GM12872 (cell line): ENCODE results near the gene CLN5.

Experiments used
- TF ChIP-seq, protein P1 (sequence below): IDR thresholded peaks from 3 replicates; pipeline ENCODE4 v1.5.1; 2011; ENCODE audit warnings: low read depth, mild to moderate bottlenecking, low read length, moderate library complexity; ENCODE audit not compliant: insufficient read depth

CLN5 gene

DNA sequence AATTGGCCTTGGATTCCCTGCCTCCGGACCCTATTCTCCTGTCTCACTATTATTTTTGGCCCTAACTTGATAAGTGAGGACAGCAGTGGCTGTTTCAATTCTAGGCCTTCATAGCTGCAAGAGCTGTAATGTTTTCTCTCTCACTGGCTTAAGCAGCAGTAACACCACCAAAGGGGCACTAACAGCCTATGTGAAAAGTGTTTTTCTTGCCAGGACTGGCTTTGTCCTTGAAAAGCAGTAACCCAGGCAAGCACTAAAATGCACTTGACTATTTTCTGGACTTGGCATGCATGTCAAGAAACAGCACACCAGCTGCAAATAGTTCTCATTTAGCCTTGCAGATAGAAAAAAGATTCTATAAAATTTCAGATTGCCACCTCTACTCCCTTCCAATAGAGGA is 44.4 kb downstream of the CLN5 start:
- TF ChIP-seq, protein P1, sequence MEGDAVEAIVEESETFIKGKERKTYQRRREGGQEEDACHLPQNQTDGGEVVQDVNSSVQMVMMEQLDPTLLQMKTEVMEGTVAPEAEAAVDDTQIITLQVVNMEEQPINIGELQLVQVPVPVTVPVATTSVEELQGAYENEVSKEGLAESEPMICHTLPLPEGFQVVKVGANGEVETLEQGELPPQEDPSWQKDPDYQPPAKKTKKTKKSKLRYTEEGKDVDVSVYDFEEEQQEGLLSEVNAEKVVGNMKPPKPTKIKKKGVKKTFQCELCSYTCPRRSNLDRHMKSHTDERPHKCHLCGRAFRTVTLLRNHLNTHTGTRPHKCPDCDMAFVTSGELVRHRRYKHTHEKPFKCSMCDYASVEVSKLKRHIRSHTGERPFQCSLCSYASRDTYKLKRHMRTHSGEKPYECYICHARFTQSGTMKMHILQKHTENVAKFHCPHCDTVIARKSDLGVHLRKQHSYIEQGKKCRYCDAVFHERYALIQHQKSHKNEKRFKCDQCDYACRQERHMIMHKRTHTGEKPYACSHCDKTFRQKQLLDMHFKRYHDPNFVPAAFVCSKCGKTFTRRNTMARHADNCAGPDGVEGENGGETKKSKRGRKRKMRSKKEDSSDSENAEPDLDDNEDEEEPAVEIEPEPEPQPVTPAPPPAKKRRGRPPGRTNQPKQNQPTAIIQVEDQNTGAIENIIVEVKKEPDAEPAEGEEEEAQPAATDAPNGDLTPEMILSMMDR, result no peak

DNA sequence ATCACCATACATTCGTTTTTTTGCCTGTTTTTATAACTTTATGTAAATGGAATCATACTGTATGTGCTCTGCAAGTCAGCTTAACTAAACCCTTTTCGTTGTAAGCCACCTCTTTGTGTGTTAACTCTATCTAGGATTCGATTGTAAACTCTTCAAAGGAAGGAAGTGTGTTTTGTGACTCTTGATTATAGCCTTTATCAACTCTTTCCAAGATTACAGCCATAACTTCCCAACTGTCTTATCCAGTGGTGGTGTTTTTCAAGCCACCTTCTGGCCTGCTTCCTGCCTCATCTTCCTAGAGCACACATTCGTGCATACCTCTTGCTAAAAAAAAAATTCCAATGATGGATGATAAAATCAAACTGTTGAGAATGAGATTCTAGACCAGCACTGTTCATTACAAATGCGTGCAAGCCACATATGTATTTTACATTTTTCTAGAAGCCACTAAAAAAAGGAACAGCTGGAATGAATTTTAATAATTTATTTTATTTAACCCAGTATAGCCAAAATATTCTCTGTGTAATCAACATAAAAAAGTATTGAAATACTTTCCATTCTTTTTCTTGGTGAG is 47.1 kb downstream of the CLN5 start:
- TF ChIP-seq, protein P1, result no peak

DNA sequence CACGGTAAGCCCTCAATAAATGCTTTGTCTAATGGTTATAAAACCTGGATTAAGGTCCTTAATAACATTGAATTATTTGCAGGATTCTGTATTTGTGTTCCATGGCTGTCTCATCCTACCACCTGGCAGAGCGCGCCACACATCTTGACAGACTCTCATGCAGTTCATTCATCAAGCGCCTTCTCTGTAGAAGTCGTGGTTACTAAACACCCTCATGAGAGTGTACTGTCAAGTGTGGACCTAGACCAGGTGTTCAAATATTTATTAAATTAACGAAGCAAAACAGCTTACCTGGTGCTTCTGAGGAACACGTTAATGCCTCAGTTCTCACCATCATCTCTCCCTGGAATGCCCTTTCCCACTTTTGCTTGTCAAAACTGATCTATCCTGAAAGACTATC is 48.2 kb downstream of the CLN5 start:
- TF ChIP-seq, protein P1, result no peak

DNA sequence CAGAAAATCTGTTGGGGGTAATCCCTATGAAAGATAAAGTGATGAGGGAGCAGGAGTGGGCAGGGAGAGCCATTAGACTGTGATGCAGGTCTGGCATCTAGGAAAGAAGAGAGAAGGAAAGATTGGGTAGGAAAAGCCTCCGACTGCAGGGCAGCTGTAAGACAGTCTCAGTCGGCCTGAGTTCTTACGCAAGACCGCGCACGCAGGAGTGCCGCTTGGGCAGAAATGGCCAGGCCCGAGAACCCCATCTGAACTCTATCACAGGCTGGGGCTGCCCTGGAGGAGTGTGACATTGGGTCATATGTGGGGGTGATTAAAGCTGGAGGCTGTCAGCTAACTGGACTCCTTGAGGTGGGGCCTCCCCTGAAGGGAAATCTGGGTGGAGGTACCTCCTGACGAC is 49.0 kb downstream of the CLN5 start:
- TF ChIP-seq, protein P1, result no peak

DNA sequence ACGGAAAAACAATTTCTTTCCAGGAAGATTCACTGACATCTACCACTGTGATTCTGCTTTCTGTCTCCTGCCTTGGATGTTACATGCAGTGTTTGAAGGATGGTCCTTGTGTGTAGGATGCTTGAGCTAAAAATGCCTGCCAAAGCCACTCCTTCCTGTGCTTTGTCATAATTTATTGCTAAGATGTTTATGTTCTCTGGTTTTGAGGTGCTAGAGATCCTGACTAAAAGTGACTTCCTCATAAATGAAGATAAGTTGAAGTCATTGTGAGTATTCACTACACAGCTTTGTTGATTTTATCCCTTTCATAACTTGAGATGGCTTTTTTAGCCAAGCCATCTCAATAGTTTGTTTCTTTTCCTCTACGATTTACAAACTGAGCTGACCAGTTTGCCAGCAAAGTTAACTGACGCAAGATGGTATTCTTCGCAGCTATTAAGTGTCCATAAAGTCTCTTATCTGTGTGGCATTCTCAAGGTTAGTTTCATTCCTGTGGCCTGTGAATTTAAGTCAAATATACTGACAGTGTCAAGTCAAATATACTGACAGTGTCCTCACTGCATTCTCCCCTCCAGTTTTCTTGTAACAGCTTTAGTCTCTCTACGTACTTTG is 50.8 kb downstream of the CLN5 start:
- TF ChIP-seq, protein P1, result no peak

DNA sequence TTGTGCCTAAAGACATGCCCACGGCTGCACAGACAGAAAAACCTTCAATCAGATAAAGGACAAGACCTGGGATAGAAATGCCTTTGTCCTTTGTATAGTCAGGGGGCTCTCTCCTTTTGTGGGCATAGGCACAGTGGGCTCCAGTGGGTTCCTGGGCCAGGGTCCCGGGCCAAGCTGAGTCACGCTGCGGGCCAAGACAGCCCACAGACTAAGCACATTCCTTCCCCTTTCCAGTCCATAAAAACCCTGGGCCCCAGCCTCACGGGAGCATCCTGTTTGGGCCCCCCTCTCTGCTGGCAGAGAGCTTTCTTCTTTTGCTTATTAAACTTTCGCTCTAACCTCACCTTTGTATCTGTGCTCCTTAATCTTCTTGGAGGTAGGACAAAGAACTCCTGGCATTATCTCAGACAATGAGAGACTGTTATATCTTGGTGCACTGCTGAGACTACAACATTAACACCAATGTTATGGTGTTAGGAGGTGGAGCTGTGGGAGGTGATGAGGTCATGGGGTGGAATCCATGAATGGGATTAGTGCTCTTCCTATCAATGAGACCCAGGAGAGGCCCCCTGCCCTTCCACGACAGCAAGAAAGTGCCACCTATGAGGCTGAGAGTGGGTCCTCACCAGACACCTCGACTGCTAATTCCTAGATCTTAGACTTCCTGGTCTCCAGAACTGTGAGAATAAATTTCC is 55.9 kb downstream of the CLN5 start:
- TF ChIP-seq, protein P1, result no peak

DNA sequence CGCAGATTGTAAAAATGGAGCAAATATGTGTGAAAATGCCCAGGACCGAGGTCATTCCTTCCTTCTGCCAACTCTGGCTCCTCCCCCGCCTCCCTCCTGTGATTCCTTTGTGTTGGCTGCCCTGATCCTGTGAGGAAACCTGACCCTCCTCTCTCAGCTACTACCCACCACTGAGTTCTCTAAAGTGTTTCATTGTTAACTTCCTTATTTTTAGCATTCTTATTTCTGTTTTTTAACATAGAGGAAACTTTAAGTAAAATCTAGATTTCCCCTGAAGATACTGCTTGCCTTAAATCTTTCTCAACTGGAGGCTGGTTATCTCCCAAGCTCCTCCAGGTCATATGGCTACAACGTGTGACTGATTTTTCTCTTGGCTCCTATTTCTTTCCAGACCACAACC is 56.8 kb downstream of the CLN5 start:
- TF ChIP-seq, protein P1, result no peak
